ENCODE data around the gene VPS4A.

DNA sequence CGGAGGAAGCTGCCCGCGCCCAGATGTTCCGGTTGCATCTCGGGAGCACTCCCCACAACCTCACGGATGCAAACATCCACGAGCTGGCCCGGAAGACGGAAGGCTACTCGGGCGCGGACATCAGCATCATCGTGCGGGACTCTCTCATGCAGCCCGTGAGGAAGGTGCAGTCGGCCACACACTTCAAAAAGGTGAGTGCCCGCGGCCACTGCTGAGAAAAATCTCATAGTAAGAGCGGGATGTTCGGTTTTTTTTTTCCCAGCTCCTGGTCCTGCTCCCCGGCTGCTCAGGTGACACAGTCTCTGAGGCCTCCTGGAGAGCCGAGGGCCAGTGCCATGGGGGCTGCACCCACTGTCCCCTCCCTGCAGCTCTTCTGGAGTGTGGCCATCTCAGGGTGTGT is 9.9 kb downstream of the VPS4A start:
- TF ChIP-seq, protein P1, sequence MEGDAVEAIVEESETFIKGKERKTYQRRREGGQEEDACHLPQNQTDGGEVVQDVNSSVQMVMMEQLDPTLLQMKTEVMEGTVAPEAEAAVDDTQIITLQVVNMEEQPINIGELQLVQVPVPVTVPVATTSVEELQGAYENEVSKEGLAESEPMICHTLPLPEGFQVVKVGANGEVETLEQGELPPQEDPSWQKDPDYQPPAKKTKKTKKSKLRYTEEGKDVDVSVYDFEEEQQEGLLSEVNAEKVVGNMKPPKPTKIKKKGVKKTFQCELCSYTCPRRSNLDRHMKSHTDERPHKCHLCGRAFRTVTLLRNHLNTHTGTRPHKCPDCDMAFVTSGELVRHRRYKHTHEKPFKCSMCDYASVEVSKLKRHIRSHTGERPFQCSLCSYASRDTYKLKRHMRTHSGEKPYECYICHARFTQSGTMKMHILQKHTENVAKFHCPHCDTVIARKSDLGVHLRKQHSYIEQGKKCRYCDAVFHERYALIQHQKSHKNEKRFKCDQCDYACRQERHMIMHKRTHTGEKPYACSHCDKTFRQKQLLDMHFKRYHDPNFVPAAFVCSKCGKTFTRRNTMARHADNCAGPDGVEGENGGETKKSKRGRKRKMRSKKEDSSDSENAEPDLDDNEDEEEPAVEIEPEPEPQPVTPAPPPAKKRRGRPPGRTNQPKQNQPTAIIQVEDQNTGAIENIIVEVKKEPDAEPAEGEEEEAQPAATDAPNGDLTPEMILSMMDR (conservative IDR thresholded peaks at IDR 0.05): no peak
- TF ChIP-seq ZFX (IDR thresholded peaks at IDR 0.05): no peak

All from C4-2B (cell line).